GM13976 (cell line): Measurements from ENCODE around the gene C9orf50.

Source experiments
- DNase-seq: peaks from one replicate; pipeline ENCODE4 v3.0.0; 2012; ENCODE audit warnings: low spot score
- in situ Hi-C: fragments of 300-500 bp; cut with MboI; formaldehyde crosslinking; loops from one replicate; pipeline ENCODE4 v1.12.0; 2022; ENCODE audit warnings: low sequenced_read_pairs, mixed read lengths, inconsistent platforms; ENCODE audit not compliant: unreplicated experiment
- TF ChIP-seq, protein P1 (sequence below): IDR thresholded peaks from 2 replicates; pipeline ENCODE4 v1.5.1; 2012; ENCODE audit warnings: borderline replicate concordance, mild to moderate bottlenecking; ENCODE audit not compliant: insufficient read depth; ENCODE audit errors: extremely low read depth, missing control alignments, control extremely low read depth

The C9orf50 gene

GRCh38 chr9:129643706-129644105 is 22.8 kb upstream of the C9orf50 start:
- in situ Hi-C loops, result loop anchor here (10.0 kb wide), 1 partner anchor 141 kb away; no protein-coding TSS in a partner anchor
- TF ChIP-seq, protein P1, sequence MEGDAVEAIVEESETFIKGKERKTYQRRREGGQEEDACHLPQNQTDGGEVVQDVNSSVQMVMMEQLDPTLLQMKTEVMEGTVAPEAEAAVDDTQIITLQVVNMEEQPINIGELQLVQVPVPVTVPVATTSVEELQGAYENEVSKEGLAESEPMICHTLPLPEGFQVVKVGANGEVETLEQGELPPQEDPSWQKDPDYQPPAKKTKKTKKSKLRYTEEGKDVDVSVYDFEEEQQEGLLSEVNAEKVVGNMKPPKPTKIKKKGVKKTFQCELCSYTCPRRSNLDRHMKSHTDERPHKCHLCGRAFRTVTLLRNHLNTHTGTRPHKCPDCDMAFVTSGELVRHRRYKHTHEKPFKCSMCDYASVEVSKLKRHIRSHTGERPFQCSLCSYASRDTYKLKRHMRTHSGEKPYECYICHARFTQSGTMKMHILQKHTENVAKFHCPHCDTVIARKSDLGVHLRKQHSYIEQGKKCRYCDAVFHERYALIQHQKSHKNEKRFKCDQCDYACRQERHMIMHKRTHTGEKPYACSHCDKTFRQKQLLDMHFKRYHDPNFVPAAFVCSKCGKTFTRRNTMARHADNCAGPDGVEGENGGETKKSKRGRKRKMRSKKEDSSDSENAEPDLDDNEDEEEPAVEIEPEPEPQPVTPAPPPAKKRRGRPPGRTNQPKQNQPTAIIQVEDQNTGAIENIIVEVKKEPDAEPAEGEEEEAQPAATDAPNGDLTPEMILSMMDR, result no peak
- no peak for DNase-seq

- TF ChIP-seq, protein P1, result peak; percentile 94
- peak; percentile 100 for DNase-seq
- in situ Hi-C loops, result loop anchor here (10.0 kb wide), 1 partner anchor 143 kb away; no protein-coding TSS in a partner anchor
Observed at GRCh38 chr9:129641750-129642585, 21.1 kb upstream of the C9orf50 start, which contains the start of gene ASB6. TSS of gene ASB6 (minus strand) at chr9:129642151. CDS start at chr9:129641999, 152 bp downstream.

GRCh38 chr9:129640871-129641749 is 20.2 kb upstream of the C9orf50 start:
- in situ Hi-C loops, result loop anchor here (10.0 kb wide), 1 partner anchor 144 kb away; no protein-coding TSS in a partner anchor
- TF ChIP-seq, protein P1, result no peak
- DNase-seq, result peak; percentile 55

DNA sequence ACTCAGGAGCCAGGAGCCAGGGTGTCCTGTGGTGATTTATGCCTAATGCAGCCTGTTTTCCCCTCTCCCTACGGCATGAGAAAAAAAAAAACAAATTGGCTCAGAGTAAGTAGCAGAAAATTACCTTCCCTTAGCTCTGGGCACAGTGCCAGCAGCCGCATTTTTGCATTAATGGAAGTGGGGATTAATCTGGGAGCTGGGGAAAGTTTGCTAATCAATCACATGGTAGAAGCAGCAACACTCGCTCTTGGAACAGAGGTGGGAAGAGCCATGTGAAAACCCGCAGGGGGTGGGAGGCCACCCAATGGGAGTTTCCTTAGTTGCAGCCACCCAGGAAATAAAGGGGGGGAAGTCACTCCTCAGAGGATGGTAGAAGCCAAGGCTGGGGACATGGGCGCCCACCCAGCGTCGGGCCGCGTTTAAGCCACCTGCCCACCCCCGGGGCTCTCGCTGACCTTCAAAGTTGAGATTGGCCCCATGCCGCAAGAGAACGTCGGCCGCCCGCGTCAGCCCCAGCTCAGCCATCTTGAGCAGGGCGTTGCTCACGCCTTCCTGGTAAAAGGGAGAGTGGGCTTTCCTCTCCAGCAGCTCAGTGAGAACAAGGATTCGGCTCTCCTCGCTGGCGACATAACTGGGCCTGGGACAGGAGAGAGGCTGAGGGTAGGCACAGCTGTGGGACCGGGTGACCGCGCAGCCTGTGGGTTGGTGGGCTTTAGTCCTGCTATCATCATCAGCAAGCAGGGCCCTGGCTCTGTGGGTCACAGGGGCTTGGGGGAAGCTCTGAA is 19.4 kb upstream of the C9orf50 start:
- TF ChIP-seq, protein P1, result no peak
- no peak for DNase-seq
- in situ Hi-C loops, result loop anchor here (10.0 kb wide), 1 partner anchor 145 kb away; no protein-coding TSS in a partner anchor

- in situ Hi-C loops, result loop anchor here (10.0 kb wide), 1 partner anchor 145 kb away; no protein-coding TSS in a partner anchor
- TF ChIP-seq, protein P1, result no peak
- DNase-seq, result no peak
Observed at GRCh38 chr9:129639756-129640085, 18.8 kb upstream of the C9orf50 start.
